Activated T-cell treated with anti-CD3 and anti-CD28 coated beads, Interleukin-2, amount 50 U/mL, for 4 hours (primary cell): ENCODE results near the gene JPT1. TPM values are rescaled to one million over a fixed set of nuclear protein-coding genes. Genes with fewer than 3 reads are reported as not detected.
"Not testable (repeated sequence)": the region's sequence is repeated elsewhere in the genome, so short reads cannot be mapped to it uniquely, and the experiment has no call there.

ENCODE experiments used
- ATAC-seq, 2 donors: fragments of 200-7000 bp; cut with Tn5 transposase; one replicate each; pipeline ENCODE4 v1.10.0; 2021
- DNase-seq: peaks from one replicate; pipeline ENCODE4 v3.0.0-alpha.2; 2020
- H3K27me3 Mint-ChIP-seq: one replicate; pipeline ENCODE4 v1.8.0; 2021; ENCODE audit warnings: low read depth, mixed read lengths
- H3K36me3 Mint-ChIP-seq: one replicate; pipeline ENCODE4 v1.8.0; 2022; ENCODE audit warnings: mixed read lengths; ENCODE audit not compliant: insufficient read depth
- H3K4me1 Mint-ChIP-seq: one replicate; pipeline ENCODE4 v1.8.0; 2021; ENCODE audit warnings: low read depth, mixed read lengths
- H3K4me3 Mint-ChIP-seq: one replicate; pipeline ENCODE4 v1.8.0; 2021; ENCODE audit warnings: mild to moderate bottlenecking, moderate library complexity, mixed read lengths
- H3K9me3 Mint-ChIP-seq: one replicate; pipeline ENCODE4 v1.8.0; 2021; ENCODE audit warnings: mixed read lengths
- total RNA-seq, 3 donors: library from RNA; stranded (reverse); gene quantifications; one replicate each; pipeline ENCODE4 v1.2.1, GENCODE V29; 2021

JPT1 gene
- total RNA-seq, 3 donors from 2014 or later = 161 to 182 (median 167) TPM

- ATAC-seq = no peak
These were observed 19.2 kb upstream of the JPT1 start for GRCh38 chr17:75173526-75173925.

GRCh38 chr17:75168998-75169397 is 14.7 kb upstream of the JPT1 start:
- Mint-ChIP-seq H3K36me3 (peaks cover 17% of the 10 kb centered on the region), H3K4me1 (peaks cover 9% of the 10 kb centered on the region), H3K4me3 (no peak overlapping the region), H3K27me3 (no peaks in the 10 kb centered on the region), H3K9me3 (no peaks in the 10 kb centered on the region)
- DNase-seq = no peak
- ATAC-seq = no peak

More at GRCh38 chr17:75173526-75173925, 19.2 kb upstream of the JPT1 start:
- H3K36me3 Mint-ChIP-seq = peaks cover 27% of the 10 kb centered on the region
- H3K27me3 Mint-ChIP-seq = no peaks in the 10 kb centered on the region
- H3K4me3 Mint-ChIP-seq = no peak overlapping the region
- peaks cover 12% of the 10 kb centered on the region for H3K4me1 Mint-ChIP-seq
- no peak for DNase-seq
- no peaks in the 10 kb centered on the region for H3K9me3 Mint-ChIP-seq

GRCh38 chr17:75164606-75165005 is 10.3 kb upstream of the JPT1 start:
- not testable (repeated sequence) for H3K36me3 Mint-ChIP-seq, H3K4me1 Mint-ChIP-seq, ATAC-seq, DNase-seq, H3K27me3 Mint-ChIP-seq, H3K9me3 Mint-ChIP-seq, H3K4me3 Mint-ChIP-seq

- no peak for ATAC-seq
- no peak overlapping the region for H3K4me3 Mint-ChIP-seq
These were observed 8.8 kb upstream of the JPT1 start for GRCh38 chr17:75163074-75163473.

GRCh38 chr17:75160211-75160610 is 5.9 kb upstream of the JPT1 start:
- no peak for ATAC-seq
- DNase-seq = no peak
- peaks cover 4% of the 10 kb centered on the region for H3K4me1 Mint-ChIP-seq

More at GRCh38 chr17:75163074-75163473, 8.8 kb upstream of the JPT1 start:
- DNase-seq = no peak
- Mint-ChIP-seq H3K27me3 (no peaks in the 10 kb centered on the region), H3K4me1 (no peaks in the 10 kb centered on the region), H3K36me3 (peaks cover 7% of the 10 kb centered on the region), H3K9me3 (no peaks in the 10 kb centered on the region)

GRCh38 chr17:75159196-75160031 is 5.1 kb upstream of the JPT1 start:
- Mint-ChIP-seq H3K4me1 (peaks cover 10% of the 10 kb centered on the region), H3K27me3 (no peaks in the 10 kb centered on the region), H3K36me3 (peaks cover 3% of the 10 kb centered on the region), H3K9me3 (no peaks in the 10 kb centered on the region), H3K4me3 (no peak overlapping the region)
- DNase-seq (no peak), ATAC-seq (no peak)

More at GRCh38 chr17:75160211-75160610, 5.9 kb upstream of the JPT1 start:
- Mint-ChIP-seq H3K4me3 (no peak overlapping the region), H3K36me3 (peaks cover 3% of the 10 kb centered on the region), H3K27me3 (no peaks in the 10 kb centered on the region), H3K9me3 (no peaks in the 10 kb centered on the region)

- DNase-seq, ATAC-seq, H3K9me3 Mint-ChIP-seq: not testable (repeated sequence)
These were observed 4.2 kb upstream of the JPT1 start for GRCh38 chr17:75158480-75158879.

GRCh38 chr17:75155191-75155601 is 884 bp upstream of the JPT1 start:
- Mint-ChIP-seq H3K36me3 (no peaks in the 10 kb centered on the region), H3K27me3 (no peaks in the 10 kb centered on the region), H3K4me3 (peak overlapping the region; percentile 24), H3K4me1 (peaks cover 25% of the 10 kb centered on the region), H3K9me3 (no peaks in the 10 kb centered on the region)
- ATAC-seq (no peak), DNase-seq (no peak)

More at GRCh38 chr17:75158480-75158879, 4.2 kb upstream of the JPT1 start:
- not testable (repeated sequence) for H3K27me3 Mint-ChIP-seq, H3K36me3 Mint-ChIP-seq, H3K4me3 Mint-ChIP-seq
- H3K4me1 Mint-ChIP-seq = peaks cover 10% of the 10 kb centered on the region

- Mint-ChIP-seq H3K36me3 (peaks cover 2% of the 10 kb centered on the region), H3K9me3 (no peaks in the 10 kb centered on the region), H3K27me3 (no peaks in the 10 kb centered on the region), H3K4me1 (peaks cover 27% of the 10 kb centered on the region), H3K4me3 (peak overlapping the region; percentile 94)
- ATAC-seq (peak; percentile 1 to 7), DNase-seq (no peak)
These were observed 525 bp downstream of the JPT1 start for GRCh38 chr17:75153780-75154194.

- Mint-ChIP-seq H3K4me3 (peak overlapping the region; percentile 94), H3K36me3 (peaks cover 7% of the 10 kb centered on the region), H3K27me3 (no peaks in the 10 kb centered on the region), H3K9me3 (no peaks in the 10 kb centered on the region), H3K4me1 (peaks cover 30% of the 10 kb centered on the region)
- ATAC-seq = no peak
- DNase-seq = no peak
These were observed 1.2 kb downstream of the JPT1 start for GRCh38 chr17:75152922-75153779.

GRCh38 chr17:75152523-75152921 is 1.8 kb downstream of the JPT1 start:
- Mint-ChIP-seq H3K4me3 (peak overlapping the region; percentile 94), H3K27me3 (no peaks in the 10 kb centered on the region), H3K9me3 (no peaks in the 10 kb centered on the region), H3K4me1 (peaks cover 30% of the 10 kb centered on the region), H3K36me3 (peaks cover 8% of the 10 kb centered on the region)
- DNase-seq = no peak
- ATAC-seq = no peak

GRCh38 chr17:75151930-75152329 is 2.4 kb downstream of the JPT1 start:
- DNase-seq (no peak), ATAC-seq (no peak)
- no peaks in the 10 kb centered on the region for H3K9me3 Mint-ChIP-seq
- H3K4me1 Mint-ChIP-seq = peaks cover 30% of the 10 kb centered on the region
- H3K36me3 Mint-ChIP-seq = peaks cover 13% of the 10 kb centered on the region
- H3K4me3 Mint-ChIP-seq = peak overlapping the region; percentile 94
- H3K27me3 Mint-ChIP-seq = no peaks in the 10 kb centered on the region

- ATAC-seq (no peak), DNase-seq (no peak)
- H3K9me3 Mint-ChIP-seq = no peaks in the 10 kb centered on the region
- H3K4me3 Mint-ChIP-seq = no peak overlapping the region
- H3K27me3 Mint-ChIP-seq = no peaks in the 10 kb centered on the region
- H3K36me3 Mint-ChIP-seq = peaks cover 33% of the 10 kb centered on the region
- H3K4me1 Mint-ChIP-seq = peaks cover 17% of the 10 kb centered on the region
These were observed 6.3 kb downstream of the JPT1 start for GRCh38 chr17:75147878-75148546.

GRCh38 chr17:75146592-75146991 is 7.7 kb downstream of the JPT1 start:
- Mint-ChIP-seq H3K4me1 (peaks cover 7% of the 10 kb centered on the region), H3K36me3 (peaks cover 33% of the 10 kb centered on the region), H3K27me3 (no peaks in the 10 kb centered on the region), H3K4me3 (no peak overlapping the region), H3K9me3 (no peaks in the 10 kb centered on the region)
- ATAC-seq (no peak), DNase-seq (no peak)
